ENCODE data around the gene VGLL4. TPM values are rescaled to one million over a fixed set of nuclear protein-coding genes. Genes with fewer than 3 reads are reported as not detected.

Gene VGLL4
- polyA plus RNA-seq, 1 donor from 2014 or later: 113 TPM

GRCh38 chr3:11534011-11534792, 109.5 kb downstream of the VGLL4 start:
- Histone ChIP-seq H3F3A (ENCODE audit: insufficient read depth, low read length, poor library complexity, severe bottlenecking) (no peaks in the 10 kb centered on the region), H3K9me3 (ENCODE audit: low read length) (no peaks in the 10 kb centered on the region)

More at GRCh38 chr3:11534011-11534792, 109.5 kb downstream of the VGLL4 start:
- TF ChIP-seq REST (IDR thresholded peaks at IDR 0.05; ENCODE audit: borderline replicate concordance): no peak
- TF ChIP-seq MXI1 (conservative IDR thresholded peaks at IDR 0.05; ENCODE audit: poor library complexity, severe bottlenecking): no peak
- TF ChIP-seq RAD21 (conservative IDR thresholded peaks at IDR 0.05): no peak
- no peak for TF ChIP-seq CTCF (IDR thresholded peaks at IDR 0.05; ENCODE audit: poor library complexity, severe bottlenecking)
- TF ChIP-seq EZH2 (IDR thresholded peaks at IDR 0.05; ENCODE audit: borderline replicate concordance, insufficient read depth, low read length, poor library complexity, severe bottlenecking): no peak
- no peak for TF ChIP-seq SMC3 (conservative IDR thresholded peaks at IDR 0.05; ENCODE audit: poor library complexity)
- TF ChIP-seq TAF1 (IDR thresholded peaks at IDR 0.05; ENCODE audit: low read depth): no peak
- no peak for TF ChIP-seq POLR2AphosphoS5 (IDR thresholded peaks at IDR 0.05)
- TF ChIP-seq EP300 (conservative IDR thresholded peaks at IDR 0.05; ENCODE audit: poor library complexity, severe bottlenecking): no peak
- no peaks in the 10 kb centered on the region for H3K79me2 ChIP-seq (replicated peaks; ENCODE audit: insufficient read depth, low read length)
- no peak overlapping the region for H3K4me2 ChIP-seq (ENCODE audit: low read length)
- H3K9me2 ChIP-seq (ENCODE audit: insufficient read depth, low read length): no peaks in the 10 kb centered on the region
- H4K20me1 ChIP-seq (ENCODE audit: insufficient read depth): no peaks in the 10 kb centered on the region
- H3K4me3 ChIP-seq (ENCODE audit: low read length): no peak overlapping the region
- H3K27me3 ChIP-seq (ENCODE audit: insufficient read depth, low read depth, low read length): no peaks in the 10 kb centered on the region
- no peak overlapping the region for H2AFZ ChIP-seq (ENCODE audit: low read depth, low read length)
- no peaks in the 10 kb centered on the region for H3K36me3 ChIP-seq (ENCODE audit: insufficient read depth, low read length)
- no peak overlapping the region for H3K9ac ChIP-seq (ENCODE audit: low read length)
- H3K27ac ChIP-seq (ENCODE audit: low read length): no peak overlapping the region
